A549 (cell line): Measurements from ENCODE around the gene CHD6. TPM values are rescaled to one million over a fixed set of nuclear protein-coding genes. Genes with fewer than 3 reads are reported as not detected.
A peak's percentile ranks its signal among the peaks of the same experiment; 100 is the strongest.

Source experiments
- ATAC-seq, 2 experiments: fragments of 200-7000 bp in 1 of 2; fragments of >200 bp in 1 of 2; cut with Nextera tagmentation in 1 of 2; cut with Tn5 transposase in 1 of 2; 3 replicates each; pipeline versions ENCODE4 v1.8.0 to v1.9.1; 2018 to 2020; ENCODE audit warnings: mild to moderate bottlenecking in 1 of 2, moderate library complexity in 1 of 2
- CTCF ChIA-PET: fragments of 300-600 bp; sonication (Branson Sonifier 250); formaldehyde crosslinking; extraction: SDS; loops from one replicate; lab custom pipeline; 2021; ENCODE audit warnings: antibody characterized with exemption, inconsistent platforms; lab: Yijun Ruan, JAX
- POLR2A ChIA-PET: fragments of 350-600 bp; formaldehyde crosslinking; extraction: SDS; loops from one replicate; lab custom pipeline; 2021; ENCODE audit warnings: antibody characterized with exemption, inconsistent platforms; lab: Yijun Ruan, JAX
- DNase-seq, 2 experiments: peaks; one replicate each; pipeline versions ENCODE4 v3.0.0 to v3.0.0-alpha.2; 2011 to 2016; ENCODE audit warnings: low read depth in 1 of 2, low spot score in 1 of 2
- FAIRE-seq: peaks from 2 replicates; lab custom pipeline; 2011; peaks lifted over from hg19 to GRCh38; lab: Jason Lieb, UNC
- H3K27ac ChIP-seq, 2 experiments: fragments of >200 bp; sonication (Bioruptor Twin); formaldehyde crosslinking; 3 replicates each; pipeline ENCODE4 v1.5.1; 2016 to 2017
- H3K4me1 ChIP-seq: fragments of >200 bp; sonication (Bioruptor Twin); formaldehyde crosslinking; 3 replicates; pipeline ENCODE4 v1.6.1; 2016
- H3K4me2 ChIP-seq: fragments of >200 bp; sonication (Bioruptor Twin); formaldehyde crosslinking; 3 replicates; pipeline ENCODE4 v1.6.1; 2016
- H3K4me3 ChIP-seq: fragments of >200 bp; sonication (Bioruptor Twin); formaldehyde crosslinking; 3 replicates; pipeline ENCODE4 v1.5.1; 2016
- H3K9me3 ChIP-seq: fragments of >200 bp; sonication (Bioruptor Twin); formaldehyde crosslinking; 3 replicates; pipeline ENCODE4 v1.6.1; 2016
- BHLHE40 ChIP-seq: IDR thresholded peaks from 2 replicates; pipeline ENCODE4 v1.6.1; 2012; ENCODE audit warnings: low read depth, low read length, inconsistent platforms
- CEBPB ChIP-seq, 2 experiments: fragments of >200 bp in 1 of 2; sonication (Bioruptor Twin) in 1 of 2; formaldehyde crosslinking in 1 of 2; IDR thresholded peaks; 2 replicates each; pipeline ENCODE4 v1.6.1; 2012 to 2016
- EHMT2 ChIP-seq: fragments of 200-600 bp; sonication (generic); IDR thresholded peaks from 2 replicates; pipeline ENCODE4 v1.6.1; 2016; ENCODE audit warnings: antibody characterized with exemption, low read depth, mild to moderate bottlenecking, moderate library complexity
- FOSL2 ChIP-seq, 2 experiments: fragments of 450-650 bp in 1 of 2; fragments of >200 bp in 1 of 2; sonication (Bioruptor Twin) in 1 of 2; formaldehyde crosslinking; IDR thresholded peaks; 2 replicates each; pipeline versions ENCODE4 v1.5.0 to v1.6.1; 2016 to 2020; ENCODE audit warnings: mild to moderate bottlenecking in 1 of 2, moderate library complexity in 1 of 2
- FOXS1 ChIP-seq: fragments of 250-450 bp; sonication (Bioruptor Pico); IDR thresholded peaks from 2 replicates; pipeline ENCODE4 v1.5.0; 2020; ENCODE audit warnings: mild to moderate bottlenecking, moderate library complexity
- HDAC2 ChIP-seq: fragments of 200-600 bp; sonication (generic); IDR thresholded peaks from 2 replicates; pipeline ENCODE4 v1.6.1; 2016
- HOXA7 ChIP-seq: fragments of 250-450 bp; sonication (Bioruptor Pico); IDR thresholded peaks from 2 replicates; pipeline ENCODE4 v1.5.0; 2020; ENCODE audit warnings: mild to moderate bottlenecking, moderate library complexity
- HOXB5 ChIP-seq: fragments of 250-450 bp; sonication (Bioruptor Pico); IDR thresholded peaks from 2 replicates; pipeline ENCODE4 v1.5.0; 2020; ENCODE audit warnings: mild to moderate bottlenecking, moderate library complexity
- KDM1A ChIP-seq: fragments of 200-600 bp; sonication (generic); IDR thresholded peaks from 2 replicates; pipeline ENCODE4 v1.6.1; 2016; ENCODE audit warnings: low read depth, mild to moderate bottlenecking
- MAZ ChIP-seq: fragments of 150-350 bp; IDR thresholded peaks from 2 replicates; pipeline ENCODE4 v1.6.1; 2014; ENCODE audit warnings: antibody characterized with exemption, low read depth, low read length, borderline replicate concordance
- NPAS2 ChIP-seq: fragments of 250-450 bp; sonication (Bioruptor Pico); IDR thresholded peaks from 2 replicates; pipeline ENCODE4 v1.8.0; 2022; ENCODE audit warnings: mild to moderate bottlenecking, moderate library complexity, borderline replicate concordance
- NR3C1 ChIP-seq: fragments of >200 bp; sonication (Bioruptor Twin); formaldehyde crosslinking; IDR thresholded peaks from 3 replicates; pipeline ENCODE4 v1.6.1; 2017
- POLR2A ChIP-seq: IDR thresholded peaks from 2 replicates; pipeline ENCODE4 v1.6.1; 2012; ENCODE audit warnings: mild to moderate bottlenecking, low read length
- RAD21 ChIP-seq, 2 experiments: fragments of >200 bp in 1 of 2; sonication (Bioruptor Twin) in 1 of 2; formaldehyde crosslinking in 1 of 2; IDR thresholded peaks in 1 of 2; conservative IDR thresholded peaks in 1 of 2; 2 replicates in 1 of 2; 3 replicates in 1 of 2; pipeline ENCODE4 v1.6.1; 2012 to 2018; ENCODE audit warnings: inconsistent platforms in 1 of 2
- RFX5 ChIP-seq: fragments of 450-650 bp; IDR thresholded peaks from 2 replicates; pipeline ENCODE4 v1.7.1; 2014; ENCODE audit warnings: antibody characterized with exemption, mild to moderate bottlenecking, moderate library complexity
- SMC3 ChIP-seq: fragments of >200 bp; sonication (Bioruptor Twin); formaldehyde crosslinking; IDR thresholded peaks from 3 replicates; pipeline ENCODE4 v1.6.1; 2018; ENCODE audit warnings: inconsistent platforms
- TP53 ChIP-seq: fragments of 250-450 bp; sonication (Bioruptor Pico); IDR thresholded peaks from 2 replicates; pipeline ENCODE4 v1.5.0; 2021; ENCODE audit warnings: mild to moderate bottlenecking, moderate library complexity
- ZC3H11A ChIP-seq: fragments of 450-650 bp; IDR thresholded peaks from 2 replicates; pipeline ENCODE4 v1.6.1; 2014; ENCODE audit warnings: antibody characterized with exemption, mild to moderate bottlenecking
- ZFP36 ChIP-seq: fragments of 450-650 bp; IDR thresholded peaks from 2 replicates; pipeline ENCODE4 v1.6.1; 2014; ENCODE audit warnings: borderline replicate concordance; ENCODE audit not compliant: partially characterized antibody
- WGBS: methylation state at CpG from one replicate; pipeline ENCODE4 v1.1.6; 2017; ENCODE audit errors: missing lambda C conversion rate; 5-methylcytosine and 5-hydroxymethylcytosine counted together
- polyA plus RNA-seq, 4 experiments: library from polyadenylated mRNA; depleted of rRNA in 3 of 4; stranded (reverse); fragments of >200 nt; fragmentation: RNase III in 1 of 4; extraction: RNeasy Plus Mini Kit Qiagen cat#74134 plus additional on column Dnase treatment in 1 of 4; gene quantifications; 2 replicates in 3 of 4; 3 replicates in 1 of 4; pipeline ENCODE4 v1.2.3, GENCODE V29; 2011 to 2017
- TF ChIP-seq, protein P1 (sequence below): fragments of 150-350 bp; IDR thresholded peaks from 2 replicates; pipeline ENCODE4 v1.6.1; 2014; ENCODE audit warnings: low read depth, mild to moderate bottlenecking, low read length
- TF ChIP-seq, protein P2 (sequence below): IDR thresholded peaks from 2 replicates; pipeline ENCODE4 v1.6.1; 2012
- TF ChIP-seq, protein P3 (sequence below): fragments of 250-450 bp; sonication (Bioruptor Pico); IDR thresholded peaks from 2 replicates; pipeline ENCODE4 v1.5.0; 2021; ENCODE audit warnings: mild to moderate bottlenecking, moderate library complexity, borderline replicate concordance
- TF ChIP-seq, protein P4 (sequence below): fragments of >200 bp; sonication (Bioruptor Twin); formaldehyde crosslinking; IDR thresholded peaks from 2 replicates; pipeline ENCODE4 v1.6.1; 2016
- TF ChIP-seq, protein P5 (sequence below): fragments of >200 bp; sonication (Bioruptor Twin); formaldehyde crosslinking; IDR thresholded peaks from 3 replicates; pipeline ENCODE4 v1.6.1; 2016
- TF ChIP-seq, protein P6 (sequence below): IDR thresholded peaks from 2 replicates; pipeline ENCODE4 v1.6.1; 2012
- TF ChIP-seq, protein P7 (sequence below): fragments of 200-600 bp; sonication (generic); IDR thresholded peaks from 2 replicates; pipeline ENCODE4 v1.6.1; 2016; ENCODE audit warnings: antibody characterized with exemption, mild to moderate bottlenecking, moderate library complexity

Gene CHD6
- polyA plus RNA-seq, 2 of the 4 experiments (the other 2 are of a cell fraction), result 8.2 to 22.6 TPM

DNA sequence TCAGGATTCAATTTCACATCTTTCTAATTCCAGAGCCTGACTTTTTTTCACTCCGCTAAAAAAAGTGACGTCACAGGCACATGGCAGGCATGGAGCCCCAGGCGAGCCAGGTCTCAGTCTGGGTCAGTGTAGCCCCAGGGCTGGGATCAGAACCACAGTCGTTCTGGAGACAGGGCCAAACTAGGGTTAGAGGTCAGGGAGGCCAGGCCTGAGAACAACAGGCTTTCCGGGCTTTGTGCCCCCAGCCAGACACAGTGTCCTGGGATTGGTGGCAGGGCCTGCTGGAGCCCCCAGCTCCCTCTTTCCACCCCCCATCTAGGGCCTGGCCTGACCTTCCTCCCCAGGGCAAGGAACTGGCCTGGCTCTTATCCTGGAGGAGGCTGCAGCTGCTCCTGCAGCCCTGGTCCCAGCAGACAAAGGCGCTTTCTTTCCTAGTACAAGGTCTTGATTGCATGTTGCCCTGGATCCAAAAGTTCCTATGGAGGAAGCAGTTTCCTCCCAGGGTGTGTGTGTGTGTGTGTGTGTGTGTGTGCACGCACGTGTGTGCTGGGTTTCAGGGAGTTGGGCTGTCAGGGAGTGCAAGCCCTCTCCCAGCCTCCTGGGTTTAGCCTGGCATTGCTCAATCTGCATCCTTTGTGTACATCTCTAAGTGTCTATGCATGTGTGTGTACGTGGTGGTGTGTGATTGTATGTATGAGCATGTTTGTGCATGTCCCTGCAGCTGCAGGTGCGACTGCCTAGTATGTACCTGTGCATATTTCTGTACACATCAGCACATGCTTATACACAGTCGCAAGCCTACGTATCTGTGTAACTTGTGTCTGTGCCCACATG lies 225.1 kb downstream of the CHD6 start:
- POLR2A ChIA-PET, result no interaction called here
- H3K4me1 ChIP-seq, result no peaks in the 10 kb centered on the region
- peak in 1 of 2 experiments; percentile 12; a peak in 2 of 6 replicates for ATAC-seq
- H3K9me3 ChIP-seq, result no peaks in the 10 kb centered on the region
- TF ChIP-seq TP53, result no peak
- no peak for TF ChIP-seq EHMT2
- TF ChIP-seq ZC3H11A, result no peak
- TF ChIP-seq NPAS2 (CRISPR knock-in tag), result no peak
- no peak for TF ChIP-seq CEBPB (IDR thresholded peaks at IDR 0.05)
- TF ChIP-seq POLR2A, result no peak
- TF ChIP-seq RFX5, result no peak
- TF ChIP-seq, protein P1, sequence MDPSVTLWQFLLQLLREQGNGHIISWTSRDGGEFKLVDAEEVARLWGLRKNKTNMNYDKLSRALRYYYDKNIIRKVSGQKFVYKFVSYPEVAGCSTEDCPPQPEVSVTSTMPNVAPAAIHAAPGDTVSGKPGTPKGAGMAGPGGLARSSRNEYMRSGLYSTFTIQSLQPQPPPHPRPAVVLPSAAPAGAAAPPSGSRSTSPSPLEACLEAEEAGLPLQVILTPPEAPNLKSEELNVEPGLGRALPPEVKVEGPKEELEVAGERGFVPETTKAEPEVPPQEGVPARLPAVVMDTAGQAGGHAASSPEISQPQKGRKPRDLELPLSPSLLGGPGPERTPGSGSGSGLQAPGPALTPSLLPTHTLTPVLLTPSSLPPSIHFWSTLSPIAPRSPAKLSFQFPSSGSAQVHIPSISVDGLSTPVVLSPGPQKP, result no peak
- no peak for TF ChIP-seq RAD21 (conservative IDR thresholded peaks at IDR 0.05 in 1 of 2, IDR thresholded peaks at IDR 0.05 in 1 of 2)
- no peak for TF ChIP-seq ZFP36
- no peak for TF ChIP-seq KDM1A
- no peak for TF ChIP-seq HDAC2
- TF ChIP-seq, protein P2, sequence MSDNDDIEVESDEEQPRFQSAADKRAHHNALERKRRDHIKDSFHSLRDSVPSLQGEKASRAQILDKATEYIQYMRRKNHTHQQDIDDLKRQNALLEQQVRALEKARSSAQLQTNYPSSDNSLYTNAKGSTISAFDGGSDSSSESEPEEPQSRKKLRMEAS, result no peak
- TF ChIP-seq, protein P3, sequence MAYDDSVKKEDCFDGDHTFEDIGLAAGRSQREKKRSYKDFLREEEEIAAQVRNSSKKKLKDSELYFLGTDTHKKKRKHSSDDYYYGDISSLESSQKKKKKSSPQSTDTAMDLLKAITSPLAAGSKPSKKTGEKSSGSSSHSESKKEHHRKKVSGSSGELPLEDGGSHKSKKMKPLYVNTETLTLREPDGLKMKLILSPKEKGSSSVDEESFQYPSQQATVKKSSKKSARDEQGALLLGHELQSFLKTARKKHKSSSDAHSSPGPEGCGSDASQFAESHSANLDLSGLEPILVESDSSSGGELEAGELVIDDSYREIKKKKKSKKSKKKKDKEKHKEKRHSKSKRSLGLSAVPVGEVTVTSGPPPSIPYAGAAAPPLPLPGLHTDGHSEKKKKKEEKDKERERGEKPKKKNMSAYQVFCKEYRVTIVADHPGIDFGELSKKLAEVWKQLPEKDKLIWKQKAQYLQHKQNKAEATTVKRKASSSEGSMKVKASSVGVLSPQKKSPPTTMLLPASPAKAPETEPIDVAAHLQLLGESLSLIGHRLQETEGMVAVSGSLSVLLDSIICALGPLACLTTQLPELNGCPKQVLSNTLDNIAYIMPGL (CRISPR knock-in tag), result no peak
- no peak for FAIRE-seq
- 70% methylated on average over 12 of the region's 12 CpGs for WGBS
- H3K27ac ChIP-seq, result no peak overlapping the region
- CTCF ChIA-PET, result no interaction called here
- no peak overlapping the region for H3K4me2 ChIP-seq
- no peak for DNase-seq
- H3K4me3 ChIP-seq, result no peak overlapping the region

DNA sequence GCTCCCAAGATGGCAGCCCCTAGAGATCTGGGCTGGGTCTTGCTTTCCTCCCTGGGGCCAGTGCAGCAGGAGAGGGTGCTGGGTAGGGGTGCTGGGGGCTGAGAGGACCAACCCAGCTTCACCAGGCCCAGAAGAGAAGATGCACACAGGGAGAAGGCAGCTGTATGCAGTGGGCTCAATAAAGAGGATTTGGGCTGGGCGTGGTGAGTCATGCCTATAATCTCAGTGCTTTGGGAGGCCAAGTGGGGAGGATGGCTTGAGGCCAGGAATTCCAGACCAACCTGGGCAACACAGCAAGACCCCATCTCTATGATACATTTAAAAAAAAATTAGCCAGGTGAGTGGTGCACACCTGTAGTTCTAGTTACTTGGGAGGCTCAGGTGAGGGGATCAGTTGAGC lies 225.9 kb downstream of the CHD6 start:
- H3K4me3 ChIP-seq, result no peak overlapping the region
- TF ChIP-seq SMC3 (no peak), HDAC2 (no peak), RAD21 (conservative IDR thresholded peaks at IDR 0.05 in 1 of 2, IDR thresholded peaks at IDR 0.05 in 1 of 2) (no peak), MAZ (no peak), HOXB5 (no peak), NR3C1 (no peak), POLR2A (no peak), FOSL2 (IDR thresholded peaks at IDR 0.05) (no peak), FOSL2 (CRISPR knock-in tag; IDR thresholded peaks at IDR 0.05) (no peak), FOXS1 (CRISPR knock-in tag) (no peak), EHMT2 (no peak), HOXA7 (CRISPR knock-in tag) (no peak), BHLHE40 (no peak)
- TF ChIP-seq, protein P4, sequence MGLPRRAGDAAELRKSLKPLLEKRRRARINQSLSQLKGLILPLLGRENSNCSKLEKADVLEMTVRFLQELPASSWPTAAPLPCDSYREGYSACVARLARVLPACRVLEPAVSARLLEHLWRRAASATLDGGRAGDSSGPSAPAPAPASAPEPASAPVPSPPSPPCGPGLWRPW, result no peak
- TF ChIP-seq, protein P5, sequence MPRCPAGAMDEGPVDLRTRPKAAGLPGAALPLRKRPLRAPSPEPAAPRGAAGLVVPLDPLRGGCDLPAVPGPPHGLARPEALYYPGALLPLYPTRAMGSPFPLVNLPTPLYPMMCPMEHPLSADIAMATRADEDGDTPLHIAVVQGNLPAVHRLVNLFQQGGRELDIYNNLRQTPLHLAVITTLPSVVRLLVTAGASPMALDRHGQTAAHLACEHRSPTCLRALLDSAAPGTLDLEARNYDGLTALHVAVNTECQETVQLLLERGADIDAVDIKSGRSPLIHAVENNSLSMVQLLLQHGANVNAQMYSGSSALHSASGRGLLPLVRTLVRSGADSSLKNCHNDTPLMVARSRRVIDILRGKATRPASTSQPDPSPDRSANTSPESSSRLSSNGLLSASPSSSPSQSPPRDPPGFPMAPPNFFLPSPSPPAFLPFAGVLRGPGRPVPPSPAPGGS, result no peak
- TF ChIP-seq, protein P6, sequence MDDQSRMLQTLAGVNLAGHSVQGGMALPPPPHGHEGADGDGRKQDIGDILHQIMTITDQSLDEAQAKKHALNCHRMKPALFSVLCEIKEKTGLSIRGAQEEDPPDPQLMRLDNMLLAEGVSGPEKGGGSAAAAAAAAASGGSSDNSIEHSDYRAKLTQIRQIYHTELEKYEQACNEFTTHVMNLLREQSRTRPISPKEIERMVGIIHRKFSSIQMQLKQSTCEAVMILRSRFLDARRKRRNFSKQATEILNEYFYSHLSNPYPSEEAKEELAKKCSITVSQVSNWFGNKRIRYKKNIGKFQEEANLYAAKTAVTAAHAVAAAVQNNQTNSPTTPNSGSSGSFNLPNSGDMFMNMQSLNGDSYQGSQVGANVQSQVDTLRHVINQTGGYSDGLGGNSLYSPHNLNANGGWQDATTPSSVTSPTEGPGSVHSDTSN, result no peak
- TF ChIP-seq, protein P7, sequence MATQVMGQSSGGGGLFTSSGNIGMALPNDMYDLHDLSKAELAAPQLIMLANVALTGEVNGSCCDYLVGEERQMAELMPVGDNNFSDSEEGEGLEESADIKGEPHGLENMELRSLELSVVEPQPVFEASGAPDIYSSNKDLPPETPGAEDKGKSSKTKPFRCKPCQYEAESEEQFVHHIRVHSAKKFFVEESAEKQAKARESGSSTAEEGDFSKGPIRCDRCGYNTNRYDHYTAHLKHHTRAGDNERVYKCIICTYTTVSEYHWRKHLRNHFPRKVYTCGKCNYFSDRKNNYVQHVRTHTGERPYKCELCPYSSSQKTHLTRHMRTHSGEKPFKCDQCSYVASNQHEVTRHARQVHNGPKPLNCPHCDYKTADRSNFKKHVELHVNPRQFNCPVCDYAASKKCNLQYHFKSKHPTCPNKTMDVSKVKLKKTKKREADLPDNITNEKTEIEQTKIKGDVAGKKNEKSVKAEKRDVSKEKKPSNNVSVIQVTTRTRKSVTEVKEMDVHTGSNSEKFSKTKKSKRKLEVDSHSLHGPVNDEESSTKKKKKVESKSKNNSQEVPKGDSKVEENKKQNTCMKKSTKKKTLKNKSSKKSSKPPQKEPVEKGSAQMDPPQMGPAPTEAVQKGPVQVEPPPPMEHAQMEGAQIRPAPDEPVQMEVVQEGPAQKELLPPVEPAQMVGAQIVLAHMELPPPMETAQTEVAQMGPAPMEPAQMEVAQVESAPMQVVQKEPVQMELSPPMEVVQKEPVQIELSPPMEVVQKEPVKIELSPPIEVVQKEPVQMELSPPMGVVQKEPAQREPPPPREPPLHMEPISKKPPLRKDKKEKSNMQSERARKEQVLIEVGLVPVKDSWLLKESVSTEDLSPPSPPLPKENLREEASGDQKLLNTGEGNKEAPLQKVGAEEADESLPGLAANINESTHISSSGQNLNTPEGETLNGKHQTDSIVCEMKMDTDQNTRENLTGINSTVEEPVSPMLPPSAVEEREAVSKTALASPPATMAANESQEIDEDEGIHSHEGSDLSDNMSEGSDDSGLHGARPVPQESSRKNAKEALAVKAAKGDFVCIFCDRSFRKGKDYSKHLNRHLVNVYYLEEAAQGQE, result no peak
- ATAC-seq (no peak), DNase-seq (no peak), FAIRE-seq (no peak)
- no peak overlapping the region for H3K27ac ChIP-seq
- ChIA-PET CTCF (no interaction called here), POLR2A (no interaction called here)
- H3K9me3 ChIP-seq, result no peaks in the 10 kb centered on the region
- H3K4me2 ChIP-seq, result no peak overlapping the region
- H3K4me1 ChIP-seq, result no peaks in the 10 kb centered on the region
- 80% methylated on average over 1 of the region's 1 CpG for WGBS
